GM12873 (cell line): ENCODE results near the gene SYNE3.

Source experiments
- TF ChIP-seq, protein P1 (sequence below): IDR thresholded peaks from 2 replicates; pipeline ENCODE4 v1.5.1; 2012; ENCODE audit warnings: low read depth, mild to moderate bottlenecking, moderate library complexity, low read length, control low read depth; ENCODE audit not compliant: insufficient read depth; ENCODE audit errors: missing control alignments

The SYNE3 gene

DNA sequence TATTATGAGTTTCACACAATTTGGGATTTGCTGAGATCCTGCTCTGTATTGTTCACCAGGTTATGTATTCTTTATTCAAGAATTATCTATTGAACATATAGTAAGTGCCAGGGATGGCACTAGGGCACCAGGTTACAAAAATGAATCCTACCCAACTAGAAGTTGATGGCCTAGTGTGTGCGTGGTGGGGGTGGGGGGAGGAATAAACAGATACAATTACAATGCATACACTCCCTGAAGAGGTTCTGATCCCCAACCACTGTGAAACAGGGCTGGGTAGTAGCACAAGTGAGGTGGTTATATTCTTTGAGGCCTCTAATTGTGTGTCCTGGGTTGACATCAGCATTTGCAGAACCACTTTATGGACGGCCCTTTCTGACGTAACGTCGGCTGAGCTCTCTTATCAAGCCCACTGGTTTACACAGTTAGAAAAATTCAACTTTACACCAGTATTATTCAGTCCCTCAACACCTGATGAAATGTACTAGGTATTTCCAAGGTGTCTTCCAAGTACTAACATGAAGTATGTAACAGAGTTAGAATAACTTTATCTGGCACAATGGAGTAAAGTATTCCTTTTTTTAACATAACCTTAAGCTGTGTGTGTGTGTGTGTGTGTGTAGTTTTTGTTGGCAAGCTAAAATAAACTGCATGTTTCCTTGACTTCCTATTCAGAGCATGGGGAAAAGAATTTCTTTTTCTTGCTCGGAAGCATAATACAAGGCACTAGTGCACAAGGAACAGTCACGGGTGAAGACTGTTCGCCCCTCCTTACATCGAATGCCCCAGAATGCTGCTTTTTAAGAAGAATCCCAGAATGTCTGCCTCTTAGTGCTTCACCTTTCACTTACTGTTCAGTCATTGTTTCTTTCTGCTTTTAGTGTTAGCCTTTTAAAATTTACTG, 10.3 kb upstream of the SYNE3 start:
- TF ChIP-seq, protein P1, sequence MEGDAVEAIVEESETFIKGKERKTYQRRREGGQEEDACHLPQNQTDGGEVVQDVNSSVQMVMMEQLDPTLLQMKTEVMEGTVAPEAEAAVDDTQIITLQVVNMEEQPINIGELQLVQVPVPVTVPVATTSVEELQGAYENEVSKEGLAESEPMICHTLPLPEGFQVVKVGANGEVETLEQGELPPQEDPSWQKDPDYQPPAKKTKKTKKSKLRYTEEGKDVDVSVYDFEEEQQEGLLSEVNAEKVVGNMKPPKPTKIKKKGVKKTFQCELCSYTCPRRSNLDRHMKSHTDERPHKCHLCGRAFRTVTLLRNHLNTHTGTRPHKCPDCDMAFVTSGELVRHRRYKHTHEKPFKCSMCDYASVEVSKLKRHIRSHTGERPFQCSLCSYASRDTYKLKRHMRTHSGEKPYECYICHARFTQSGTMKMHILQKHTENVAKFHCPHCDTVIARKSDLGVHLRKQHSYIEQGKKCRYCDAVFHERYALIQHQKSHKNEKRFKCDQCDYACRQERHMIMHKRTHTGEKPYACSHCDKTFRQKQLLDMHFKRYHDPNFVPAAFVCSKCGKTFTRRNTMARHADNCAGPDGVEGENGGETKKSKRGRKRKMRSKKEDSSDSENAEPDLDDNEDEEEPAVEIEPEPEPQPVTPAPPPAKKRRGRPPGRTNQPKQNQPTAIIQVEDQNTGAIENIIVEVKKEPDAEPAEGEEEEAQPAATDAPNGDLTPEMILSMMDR = no peak

DNA sequence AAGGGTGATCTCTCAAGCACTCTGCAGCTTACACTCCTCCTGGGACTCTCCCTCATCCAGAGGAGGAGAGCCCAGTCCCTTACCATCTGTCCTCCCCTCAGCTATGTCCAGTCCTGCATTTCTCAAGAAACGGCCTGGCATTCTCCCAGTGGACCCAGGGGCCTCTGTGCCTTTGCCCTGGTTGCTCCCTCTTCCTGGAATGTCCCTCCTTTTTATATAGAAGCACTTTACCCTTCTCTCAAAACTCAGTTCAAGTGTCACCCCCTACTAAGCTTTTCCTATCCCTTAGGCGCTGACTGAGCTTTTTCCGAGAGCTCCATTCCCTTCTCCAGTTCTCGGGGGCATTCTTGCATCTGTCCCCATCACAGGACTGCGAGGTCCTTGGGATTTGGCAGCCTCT, 9.5 kb upstream of the SYNE3 start:
- TF ChIP-seq, protein P1 = no peak

- TF ChIP-seq, protein P1 = no peak
Measured at GRCh38 chr14:95524706-95525512, 8.5 kb upstream of the SYNE3 start.

- TF ChIP-seq, protein P1 = no peak
Measured at GRCh38 chr14:95523815-95524448, 7.5 kb upstream of the SYNE3 start.

DNA sequence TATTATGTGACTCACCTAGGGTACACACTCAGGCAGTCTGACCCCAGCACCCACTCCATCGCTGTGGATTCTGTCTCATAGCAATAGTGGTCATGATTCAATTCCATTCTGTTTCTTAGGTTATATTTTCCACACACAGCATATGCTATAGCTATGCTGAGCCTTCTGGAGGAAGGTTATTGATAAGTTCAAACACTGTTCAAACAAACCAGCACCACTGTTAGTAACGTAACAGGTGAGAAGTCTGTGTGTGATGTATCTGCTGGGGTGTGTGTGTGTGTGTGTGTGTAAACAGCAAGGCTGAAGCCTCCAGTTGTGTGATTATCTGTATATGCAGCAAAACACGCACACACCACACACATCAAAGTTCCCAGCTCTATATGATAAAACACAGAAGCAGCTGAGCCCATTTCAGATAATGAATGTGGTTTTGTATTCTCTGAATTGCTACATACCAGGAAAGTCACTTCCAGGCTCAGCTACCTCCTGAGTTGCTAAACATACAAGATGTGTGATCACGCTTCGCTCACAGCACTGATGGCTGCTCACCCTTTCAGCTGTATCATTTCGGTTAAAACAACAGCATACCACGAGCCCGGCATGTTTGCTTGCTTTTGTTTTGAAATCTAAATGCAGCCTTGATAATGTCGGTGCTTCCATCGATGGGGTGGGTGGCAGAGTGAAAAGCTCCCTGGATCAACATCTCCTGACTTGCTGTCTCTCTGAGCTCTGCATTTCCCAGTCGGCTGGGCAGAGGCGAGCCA, 6.8 kb upstream of the SYNE3 start:
- TF ChIP-seq, protein P1 = no peak

GRCh38 chr14:95522556-95522955, 6.1 kb upstream of the SYNE3 start:
- TF ChIP-seq, protein P1 = no peak
